ENCODE results near the gene APOA1. TPM values are rescaled to one million over a fixed set of nuclear protein-coding genes. Genes with fewer than 3 reads are reported as not detected.
"Not testable (repeated sequence)": the region's sequence is repeated elsewhere in the genome, so short reads cannot be mapped to it uniquely, and the experiment has no call there.

The APOA1 gene
- total RNA-seq, 2 experiments from 2014 or later = not detected

GRCh38 chr11:116819049-116819448 is 18.4 kb downstream of the APOA1 start:
- no peak overlapping the region for H3K4me3 Mint-ChIP-seq
- H3K27me3 Mint-ChIP-seq = no peaks in the 10 kb centered on the region
- H3K27ac Mint-ChIP-seq = no peak overlapping the region
- ChIA-PET CTCF (interaction anchor here (0.7 to 1.2 kb wide), 2 partner anchors 29 to 76 kb away, joined by 3 read pairs; no protein-coding TSS in a partner anchor), POLR2A (no interaction called here)
- no peaks in the 10 kb centered on the region for H3K4me1 Mint-ChIP-seq
- H3K36me3 Mint-ChIP-seq (ENCODE audit: low read depth) = no peaks in the 10 kb centered on the region
- DNase-seq = no peak
- no peaks in the 10 kb centered on the region for H3K9me3 Mint-ChIP-seq

- ChIA-PET POLR2A (no interaction called here), CTCF (no interaction called here)
- Mint-ChIP-seq H3K27me3 (peaks cover 2% of the 10 kb centered on the region), H3K4me3 (no peak overlapping the region), H3K27ac (no peak overlapping the region), H3K4me1 (no peaks in the 10 kb centered on the region), H3K9me3 (no peaks in the 10 kb centered on the region), H3K36me3 (ENCODE audit: low read depth) (no peaks in the 10 kb centered on the region)
- DNase-seq = no peak
Observed at GRCh38 chr11:116814502-116814901, 22.9 kb downstream of the APOA1 start.

- Mint-ChIP-seq H3K4me1 (no peaks in the 10 kb centered on the region), H3K27ac (no peak overlapping the region), H3K27me3 (peaks cover 5% of the 10 kb centered on the region), H3K9me3 (no peaks in the 10 kb centered on the region), H3K36me3 (ENCODE audit: low read depth) (no peaks in the 10 kb centered on the region), H3K4me3 (no peak overlapping the region)
- no peak for DNase-seq
- CTCF ChIA-PET = interaction anchor here (1.4 to 1.9 kb wide), 2 partner anchors 9 to 22 kb away, joined by 4 to 9 read pairs; no protein-coding TSS in a partner anchor
- POLR2A ChIA-PET = interaction anchor here (0.9 kb wide), 1 partner anchor 38 kb away, joined by 3 read pairs; no protein-coding TSS in a partner anchor
Observed at GRCh38 chr11:116813781-116814471, 23.5 kb downstream of the APOA1 start.

GRCh38 chr11:116813170-116813569 is 24.3 kb downstream of the APOA1 start:
- POLR2A ChIA-PET = interaction anchor here (0.7 to 0.9 kb wide), 2 partner anchors 26 to 39 kb away, joined by 3 read pairs; no protein-coding TSS in a partner anchor

GRCh38 chr11:116812109-116812508 is 25.3 kb downstream of the APOA1 start:
- DNase-seq = no peak
- POLR2A ChIA-PET = no interaction called here
- H3K27me3 Mint-ChIP-seq = peaks cover 6% of the 10 kb centered on the region
- H3K4me3 Mint-ChIP-seq = no peak overlapping the region
- H3K36me3 Mint-ChIP-seq (ENCODE audit: low read depth) = no peaks in the 10 kb centered on the region
- no peak overlapping the region for H3K27ac Mint-ChIP-seq
- H3K4me1 Mint-ChIP-seq = no peaks in the 10 kb centered on the region
- CTCF ChIA-PET = interaction anchor here (1.1 to 1.9 kb wide), 2 partner anchors 21 to 24 kb away, joined by 7 to 9 read pairs; partner anchors contain the start of gene APOA5
- no peaks in the 10 kb centered on the region for H3K9me3 Mint-ChIP-seq

More at GRCh38 chr11:116813170-116813569, 24.3 kb downstream of the APOA1 start:
- peaks cover 6% of the 10 kb centered on the region for H3K27me3 Mint-ChIP-seq
- H3K27ac Mint-ChIP-seq = no peak overlapping the region
- CTCF ChIA-PET = interaction anchor here (1.1 to 1.9 kb wide), 3 partner anchors 8 to 23 kb away, joined by 4 to 9 read pairs (median 7); partner anchors contain the start of gene APOA5
- no peaks in the 10 kb centered on the region for H3K36me3 Mint-ChIP-seq (ENCODE audit: low read depth)
- H3K4me1 Mint-ChIP-seq = no peaks in the 10 kb centered on the region
- H3K4me3 Mint-ChIP-seq = no peak overlapping the region
- no peaks in the 10 kb centered on the region for H3K9me3 Mint-ChIP-seq
- DNase-seq = no peak

- Mint-ChIP-seq H3K27ac (no peak overlapping the region), H3K27me3 (peaks cover 6% of the 10 kb centered on the region), H3K36me3 (ENCODE audit: low read depth) (no peaks in the 10 kb centered on the region), H3K9me3 (no peaks in the 10 kb centered on the region), H3K4me1 (no peaks in the 10 kb centered on the region), H3K4me3 (no peak overlapping the region)
- CTCF ChIA-PET = no interaction called here
- DNase-seq = no peak
- POLR2A ChIA-PET = no interaction called here
Observed at GRCh38 chr11:116811194-116811593, 26.2 kb downstream of the APOA1 start.

- ChIA-PET CTCF (interaction anchor here (1.3 to 1.6 kb wide), 2 partner anchors 17 to 28 kb away, joined by 3 to 4 read pairs; partner anchors contain the start of gene APOA5), POLR2A (no interaction called here)
- Mint-ChIP-seq H3K4me3 (no peak overlapping the region), H3K27ac (no peak overlapping the region), H3K36me3 (ENCODE audit: low read depth) (no peaks in the 10 kb centered on the region), H3K27me3 (peaks cover 8% of the 10 kb centered on the region), H3K4me1 (no peaks in the 10 kb centered on the region), H3K9me3 (no peaks in the 10 kb centered on the region)
- no peak for DNase-seq
Observed at GRCh38 chr11:116808262-116809175, 28.9 kb downstream of the APOA1 start.

GRCh38 chr11:116807601-116808261 is 29.7 kb downstream of the APOA1 start:
- no peaks in the 10 kb centered on the region for H3K36me3 Mint-ChIP-seq (ENCODE audit: low read depth)
- ChIA-PET POLR2A (no interaction called here), CTCF (interaction anchor here (1.3 to 1.6 kb wide), 2 partner anchors 16 to 28 kb away, joined by 3 to 4 read pairs; partner anchors contain the start of gene APOA5)
- H3K4me3 Mint-ChIP-seq = no peak overlapping the region
- no peak overlapping the region for H3K27ac Mint-ChIP-seq
- no peaks in the 10 kb centered on the region for H3K4me1 Mint-ChIP-seq
- DNase-seq = no peak
- peaks cover 8% of the 10 kb centered on the region for H3K27me3 Mint-ChIP-seq
- no peaks in the 10 kb centered on the region for H3K9me3 Mint-ChIP-seq

GRCh38 chr11:116804001-116804400 is 33.4 kb downstream of the APOA1 start:
- H3K4me3 Mint-ChIP-seq = no peak overlapping the region
- CTCF ChIA-PET = interaction anchor here (1.0 to 1.7 kb wide), 2 partner anchors 13 to 32 kb away, joined by 3 to 5 read pairs; partner anchors contain the start of gene APOA5
- H3K27me3 Mint-ChIP-seq = peaks cover 23% of the 10 kb centered on the region
- POLR2A ChIA-PET = no interaction called here
- no peak overlapping the region for H3K27ac Mint-ChIP-seq
- H3K9me3 Mint-ChIP-seq = no peaks in the 10 kb centered on the region
- H3K4me1 Mint-ChIP-seq = no peaks in the 10 kb centered on the region
- no peak for DNase-seq
- H3K36me3 Mint-ChIP-seq (ENCODE audit: low read depth) = no peaks in the 10 kb centered on the region

GRCh38 chr11:116801662-116802061 is 35.8 kb downstream of the APOA1 start:
- CTCF ChIA-PET = interaction anchor here (2.8 kb wide), 1 partner anchor 11 kb away, joined by 23 read pairs; the partner anchor contains the start of gene APOA5
- H3K4me3 Mint-ChIP-seq; H3K27ac Mint-ChIP-seq; H3K36me3 Mint-ChIP-seq (ENCODE audit: low read depth); DNase-seq; H3K4me1 Mint-ChIP-seq; H3K9me3 Mint-ChIP-seq; POLR2A ChIA-PET: not testable (repeated sequence)
- peaks cover 23% of the 10 kb centered on the region for H3K27me3 Mint-ChIP-seq

GRCh38 chr11:116800610-116801009 is 36.8 kb downstream of the APOA1 start:
- Mint-ChIP-seq H3K9me3 (no peaks in the 10 kb centered on the region), H3K27me3 (peaks cover 25% of the 10 kb centered on the region), H3K4me3 (no peak overlapping the region), H3K4me1 (no peaks in the 10 kb centered on the region), H3K27ac (no peak overlapping the region), H3K36me3 (ENCODE audit: low read depth) (peaks cover 5% of the 10 kb centered on the region)
- no peak for DNase-seq
- ChIA-PET CTCF (interaction anchor here (2.8 to 2.9 kb wide), 2 partner anchors 10 to 35 kb away, joined by 10 to 23 read pairs; partner anchors contain the start of gene APOA5), POLR2A (no interaction called here)

- POLR2A ChIA-PET = no interaction called here
- Mint-ChIP-seq H3K4me3 (no peak overlapping the region), H3K27me3 (peaks cover 23% of the 10 kb centered on the region), H3K9me3 (no peaks in the 10 kb centered on the region), H3K36me3 (ENCODE audit: low read depth) (peaks cover 5% of the 10 kb centered on the region), H3K27ac (no peak overlapping the region), H3K4me1 (no peaks in the 10 kb centered on the region)
- CTCF ChIA-PET = interaction anchor here (1.2 to 2.9 kb wide), 2 partner anchors 38 to 39 kb away, joined by 3 to 10 read pairs; no protein-coding TSS in a partner anchor
- no peak for DNase-seq
Observed at GRCh38 chr11:116798368-116798767, 39.1 kb downstream of the APOA1 start.
